Measurements from ENCODE around the gene TUT1.
"Not testable (repeated sequence)": the region's sequence is repeated elsewhere in the genome, so short reads cannot be mapped to it uniquely, and the experiment has no call there.

The TUT1 gene

DNA sequence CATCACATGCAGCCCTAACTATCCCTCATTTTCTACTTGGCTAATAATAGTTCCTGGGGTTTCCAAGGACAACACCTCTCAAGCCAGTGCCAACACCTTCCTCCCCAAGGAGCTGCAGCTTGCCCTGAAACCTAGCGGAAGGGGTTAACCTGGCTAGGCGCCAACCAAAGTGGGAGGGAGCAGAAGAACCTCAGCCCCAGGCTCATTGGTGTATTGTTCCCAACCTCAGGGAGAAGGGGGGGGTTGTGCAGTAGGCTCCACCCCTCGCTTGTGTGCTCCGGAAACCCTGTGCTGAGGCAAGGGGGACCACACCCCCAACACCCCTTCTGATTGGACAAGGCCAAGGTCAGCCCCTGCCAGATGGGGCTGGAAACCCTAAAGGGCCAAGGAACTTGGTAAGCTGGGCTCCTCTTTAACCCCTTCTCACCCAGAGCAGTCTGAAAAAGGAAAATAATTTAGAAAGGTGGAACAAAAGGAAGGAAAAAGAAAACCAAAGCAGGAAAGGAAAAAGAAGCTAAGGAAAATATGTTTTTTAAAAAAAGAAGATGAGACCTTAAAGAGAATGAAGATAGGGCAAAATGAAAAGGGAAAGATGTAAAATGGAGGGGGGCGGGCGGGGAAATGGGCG is 7.9 kb upstream of the TUT1 start:
- peak overlapping the region; percentile 100 for H3K27ac ChIP-seq
- TF ChIP-seq ZFX (IDR thresholded peaks at IDR 0.05) = no peak
- no peak for TF ChIP-seq CTCF (conservative IDR thresholded peaks at IDR 0.05)

DNA sequence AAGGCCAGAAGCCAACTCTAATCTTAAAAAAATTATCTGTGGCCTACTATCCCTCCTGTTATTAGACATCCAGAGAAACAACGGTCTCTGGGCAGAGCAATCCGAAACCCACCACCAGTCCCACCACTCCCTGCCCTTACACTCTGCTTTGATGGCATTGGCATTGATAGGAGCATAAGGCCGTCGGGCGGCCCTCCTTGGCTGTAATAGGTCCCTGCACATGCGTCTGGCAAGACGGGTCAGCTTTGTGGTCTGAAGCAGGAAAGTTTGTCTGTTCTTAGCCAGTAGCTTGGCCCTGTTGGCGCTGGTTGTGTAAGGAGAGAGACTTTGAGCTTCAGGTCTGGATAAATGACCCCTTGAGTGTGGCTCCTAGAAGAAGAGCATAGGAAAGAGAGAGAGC is 3.8 kb upstream of the TUT1 start:
- TF ChIP-seq ZFX (IDR thresholded peaks at IDR 0.05) = no peak
- no peak for TF ChIP-seq CTCF (conservative IDR thresholded peaks at IDR 0.05)
- H3K27ac ChIP-seq = no peak overlapping the region

DNA sequence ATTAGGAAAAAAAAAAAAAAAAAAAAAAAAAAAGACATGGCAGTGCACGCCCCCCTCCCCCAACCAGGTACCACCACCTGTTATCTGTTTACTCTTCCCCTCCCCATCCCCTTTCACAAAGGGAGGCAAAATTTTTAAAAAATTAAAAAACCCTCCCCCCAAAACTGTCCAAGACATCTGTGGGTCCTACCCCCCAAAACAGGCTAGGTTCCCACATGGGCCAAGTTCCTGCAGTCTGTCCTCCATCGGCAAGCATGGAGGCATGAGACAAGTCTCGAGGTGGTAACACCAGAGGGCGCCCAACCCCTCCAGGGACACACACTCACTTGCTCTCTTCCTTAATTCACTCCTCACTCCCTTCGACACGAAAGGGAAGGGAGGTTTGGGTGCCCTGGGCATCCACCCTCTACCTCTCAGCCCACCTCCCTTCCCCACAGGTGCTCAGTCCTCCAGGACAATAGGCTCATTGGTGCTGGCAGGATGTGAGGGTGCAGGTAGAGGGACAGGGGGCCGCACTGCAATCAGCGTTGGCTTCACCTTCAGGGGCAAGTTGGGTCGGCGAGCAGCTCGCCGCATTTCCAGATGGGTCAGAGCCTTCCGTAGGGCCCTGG is 2.2 kb upstream of the TUT1 start:
- H3K27ac ChIP-seq = peak overlapping the region; percentile 78; the same call in 1 of the 2 replicates

GRCh38 chr11:62592989-62593421 is 1.7 kb upstream of the TUT1 start:
- TF ChIP-seq ZFX (IDR thresholded peaks at IDR 0.05) = no peak
- no peak for TF ChIP-seq CTCF (conservative IDR thresholded peaks at IDR 0.05)
- H3K27ac ChIP-seq = peak overlapping the region; percentile 78

More for the DNA sequence above, 2.2 kb upstream of the TUT1 start:
- no peak for TF ChIP-seq ZFX (IDR thresholded peaks at IDR 0.05)
- peak; percentile 78 for TF ChIP-seq CTCF (conservative IDR thresholded peaks at IDR 0.05)

DNA sequence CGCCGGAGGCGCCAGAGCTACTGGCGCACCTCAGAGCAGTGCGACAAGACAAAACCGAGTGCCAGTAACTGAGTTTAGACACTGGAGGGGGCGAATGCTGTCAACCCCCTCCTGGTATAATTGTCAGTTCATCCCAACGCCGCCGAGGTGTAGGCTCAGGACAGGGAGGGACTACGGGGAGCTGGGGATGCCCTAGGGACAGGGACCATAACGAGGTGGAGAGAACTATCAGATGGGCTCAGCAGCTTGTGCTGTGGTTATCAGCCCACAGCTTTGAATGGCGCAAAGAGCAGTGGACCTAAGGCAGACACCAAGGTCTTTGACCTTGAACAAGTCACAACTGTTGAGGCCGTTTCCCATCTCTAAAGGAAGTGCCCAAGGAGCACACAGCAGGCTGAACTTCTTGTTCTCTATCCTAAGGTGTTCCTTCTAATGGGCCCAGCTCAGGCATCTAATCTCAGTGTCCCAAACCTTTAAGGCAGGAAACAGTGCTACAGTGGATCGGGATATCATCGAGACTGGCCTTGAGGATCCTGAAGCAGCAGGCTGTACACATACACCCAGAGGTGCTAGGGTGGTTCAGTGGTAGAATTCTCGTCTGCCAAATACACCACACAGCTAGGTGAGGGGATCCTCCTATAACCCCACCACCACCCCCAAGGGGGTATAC is 958 bp upstream of the TUT1 start:
- H3K27ac ChIP-seq = peak overlapping the region; percentile 78
- TF ChIP-seq ZFX (IDR thresholded peaks at IDR 0.05) = no peak
- TF ChIP-seq CTCF (conservative IDR thresholded peaks at IDR 0.05) = no peak

DNA sequence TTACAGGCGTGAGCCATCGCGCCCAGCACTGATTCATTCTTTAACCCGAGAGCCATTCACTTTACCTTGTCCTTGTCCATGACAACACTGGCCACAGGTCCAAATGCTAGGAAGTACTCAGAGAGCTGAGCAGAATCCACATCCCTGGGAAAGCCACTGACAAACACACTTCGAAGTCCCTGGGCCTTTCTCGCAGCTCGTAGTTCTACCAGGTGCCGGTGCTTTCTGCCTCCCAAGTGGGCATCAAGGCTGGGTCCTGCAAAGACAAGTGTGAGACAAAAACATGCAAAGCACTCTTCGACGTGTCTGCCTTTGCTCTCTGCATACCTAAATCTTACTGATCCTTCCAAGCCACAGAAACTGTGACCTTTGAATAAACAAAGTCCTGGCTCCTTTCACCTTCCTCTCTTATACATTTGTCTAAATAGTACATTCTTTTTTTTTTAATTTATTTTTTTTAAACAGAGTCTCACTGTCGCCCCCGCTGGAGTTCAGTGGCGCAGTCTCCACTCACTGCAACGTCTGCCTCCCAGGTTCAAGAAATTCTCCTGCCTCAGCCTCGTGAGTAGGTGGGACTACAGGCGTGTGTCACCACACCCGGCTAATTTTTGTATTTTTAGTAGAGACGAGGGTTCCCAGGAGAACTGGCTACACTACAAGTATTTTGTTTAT is 2.2 kb downstream of the TUT1 start:
- peak overlapping the region; percentile 54 for H3K27ac ChIP-seq
- TF ChIP-seq ZFX (IDR thresholded peaks at IDR 0.05) = no peak
- TF ChIP-seq CTCF (conservative IDR thresholded peaks at IDR 0.05) = no peak; the same call in 1 of the 2 replicates

DNA sequence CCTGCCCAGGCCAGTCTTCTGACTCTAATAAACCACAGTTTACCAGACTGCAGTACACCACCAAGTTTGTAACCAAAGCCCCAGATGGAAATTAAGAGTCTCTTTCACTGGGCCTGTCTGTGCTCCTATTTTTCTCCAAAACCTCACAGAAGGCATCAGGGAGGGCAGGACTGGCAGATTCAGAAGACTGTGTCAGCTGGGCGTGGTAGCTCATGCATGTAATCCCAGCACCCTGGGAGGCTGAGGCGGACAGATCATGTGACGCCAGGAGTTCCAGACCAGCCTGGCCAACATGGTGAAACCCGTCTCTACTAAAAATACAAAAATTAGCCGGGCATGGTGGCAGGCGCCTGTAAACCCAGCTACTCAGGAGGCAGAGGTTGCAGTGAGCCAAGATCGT is 6.0 kb downstream of the TUT1 start:
- H3K27ac ChIP-seq = not testable (repeated sequence)

- H3K27ac ChIP-seq = not testable (repeated sequence)
Measured at GRCh38 chr11:62581735-62582134, 9.6 kb downstream of the TUT1 start.
